Neuron (in vitro differentiated cells): ENCODE results near the gene NOXA1.
"Not testable (repeated sequence)": the region's sequence is repeated elsewhere in the genome, so short reads cannot be mapped to it uniquely, and the experiment has no call there.

ENCODE experiments used
- H2AFZ ChIP-seq: one replicate; pipeline ENCODE4 v1.6.1; 2013; ENCODE audit warnings: low read depth, mild to moderate bottlenecking, inconsistent platforms, low read length, moderate library complexity
- H3K27me3 ChIP-seq: one replicate; pipeline ENCODE4 v1.6.1; 2013; ENCODE audit warnings: low read length; ENCODE audit not compliant: insufficient read depth
- H3K36me3 ChIP-seq: one replicate; pipeline ENCODE4 v1.6.1; 2013; ENCODE audit warnings: low read length; ENCODE audit not compliant: insufficient read depth
- H3K4me1 ChIP-seq: one replicate; pipeline ENCODE4 v1.6.1; 2013; ENCODE audit warnings: low read length; ENCODE audit not compliant: insufficient read depth
- H3K4me3 ChIP-seq: 2 replicates; pipeline ENCODE4 v1.5.1; 2013; ENCODE audit warnings: mild to moderate bottlenecking, low read length, moderate library complexity
- H3K9me3 ChIP-seq: one replicate; pipeline ENCODE4 v1.6.1; 2013; ENCODE audit warnings: low read length

Gene NOXA1

GRCh38 chr9:137382444-137383080 is 40.6 kb upstream of the NOXA1 start:
- H3K27me3 ChIP-seq: no peaks in the 10 kb centered on the region
- H3K4me3 ChIP-seq: no peak overlapping the region
- peaks cover 7% of the 10 kb centered on the region for H3K4me1 ChIP-seq
- no peak overlapping the region for H2AFZ ChIP-seq
- no peaks in the 10 kb centered on the region for H3K36me3 ChIP-seq
- H3K9me3 ChIP-seq: peaks cover 5% of the 10 kb centered on the region

- no peaks in the 10 kb centered on the region for H3K36me3 ChIP-seq
- no peak overlapping the region for H3K4me3 ChIP-seq
- H3K9me3 ChIP-seq: peaks cover 5% of the 10 kb centered on the region
- H3K27me3 ChIP-seq: no peaks in the 10 kb centered on the region
- H3K4me1 ChIP-seq: peaks cover 10% of the 10 kb centered on the region
- H2AFZ ChIP-seq: no peak overlapping the region
These were observed 40.0 kb upstream of the NOXA1 start for GRCh38 chr9:137383081-137383783.

- Histone ChIP-seq H2AFZ (no peak overlapping the region), H3K9me3 (peaks cover 5% of the 10 kb centered on the region), H3K4me3 (no peak overlapping the region), H3K27me3 (no peaks in the 10 kb centered on the region), H3K36me3 (no peaks in the 10 kb centered on the region), H3K4me1 (peaks cover 10% of the 10 kb centered on the region)
These were observed 39.1 kb upstream of the NOXA1 start for GRCh38 chr9:137383784-137384756.

GRCh38 chr9:137385061-137385655 is 38.0 kb upstream of the NOXA1 start:
- Histone ChIP-seq H3K4me3 (no peak overlapping the region), H3K36me3 (no peaks in the 10 kb centered on the region), H2AFZ (no peak overlapping the region), H3K4me1 (peaks cover 10% of the 10 kb centered on the region), H3K9me3 (no peaks in the 10 kb centered on the region), H3K27me3 (no peaks in the 10 kb centered on the region)

GRCh38 chr9:137386507-137387113 is 36.6 kb upstream of the NOXA1 start:
- not testable (repeated sequence) for H3K27me3 ChIP-seq, H3K36me3 ChIP-seq, H3K4me3 ChIP-seq, H3K9me3 ChIP-seq, H2AFZ ChIP-seq
- H3K4me1 ChIP-seq: peaks cover 10% of the 10 kb centered on the region

GRCh38 chr9:137387114-137387890 is 35.9 kb upstream of the NOXA1 start:
- H3K27me3 ChIP-seq: no peaks in the 10 kb centered on the region
- H3K9me3 ChIP-seq: no peaks in the 10 kb centered on the region
- peaks cover 10% of the 10 kb centered on the region for H3K4me1 ChIP-seq
- no peak overlapping the region for H3K4me3 ChIP-seq
- H3K36me3 ChIP-seq: peaks cover 2% of the 10 kb centered on the region
- H2AFZ ChIP-seq: no peak overlapping the region

GRCh38 chr9:137387891-137388560 is 35.2 kb upstream of the NOXA1 start:
- Histone ChIP-seq H2AFZ (no peak overlapping the region), H3K4me1 (peaks cover 7% of the 10 kb centered on the region), H3K9me3 (no peaks in the 10 kb centered on the region), H3K4me3 (no peak overlapping the region), H3K27me3 (no peaks in the 10 kb centered on the region), H3K36me3 (peaks cover 2% of the 10 kb centered on the region)

GRCh38 chr9:137388589-137389427 is 34.4 kb upstream of the NOXA1 start:
- Histone ChIP-seq H3K27me3 (no peaks in the 10 kb centered on the region), H3K4me3 (no peak overlapping the region), H3K9me3 (no peaks in the 10 kb centered on the region), H2AFZ (no peak overlapping the region), H3K4me1 (peaks cover 4% of the 10 kb centered on the region), H3K36me3 (peaks cover 2% of the 10 kb centered on the region)

- H2AFZ ChIP-seq: no peak overlapping the region
These were observed 33.8 kb upstream of the NOXA1 start for GRCh38 chr9:137389428-137389746.

GRCh38 chr9:137390553-137391410 is 32.4 kb upstream of the NOXA1 start:
- no peaks in the 10 kb centered on the region for H3K27me3 ChIP-seq
- peaks cover 2% of the 10 kb centered on the region for H3K36me3 ChIP-seq

More at GRCh38 chr9:137389428-137389746, 33.8 kb upstream of the NOXA1 start:
- Histone ChIP-seq H3K36me3 (peaks cover 2% of the 10 kb centered on the region), H3K27me3 (no peaks in the 10 kb centered on the region), H3K4me3 (no peak overlapping the region), H3K4me1 (peaks cover 4% of the 10 kb centered on the region), H3K9me3 (no peaks in the 10 kb centered on the region)

More at GRCh38 chr9:137390553-137391410, 32.4 kb upstream of the NOXA1 start:
- no peak overlapping the region for H3K4me3 ChIP-seq
- H2AFZ ChIP-seq: no peak overlapping the region
- H3K9me3 ChIP-seq: no peaks in the 10 kb centered on the region
- peaks cover 6% of the 10 kb centered on the region for H3K4me1 ChIP-seq
